Measurements from ENCODE around the gene WLS.
"Not testable (repeated sequence)": the region's sequence is repeated elsewhere in the genome, so short reads cannot be mapped to it uniquely, and the experiment has no call there.

The WLS gene

DNA sequence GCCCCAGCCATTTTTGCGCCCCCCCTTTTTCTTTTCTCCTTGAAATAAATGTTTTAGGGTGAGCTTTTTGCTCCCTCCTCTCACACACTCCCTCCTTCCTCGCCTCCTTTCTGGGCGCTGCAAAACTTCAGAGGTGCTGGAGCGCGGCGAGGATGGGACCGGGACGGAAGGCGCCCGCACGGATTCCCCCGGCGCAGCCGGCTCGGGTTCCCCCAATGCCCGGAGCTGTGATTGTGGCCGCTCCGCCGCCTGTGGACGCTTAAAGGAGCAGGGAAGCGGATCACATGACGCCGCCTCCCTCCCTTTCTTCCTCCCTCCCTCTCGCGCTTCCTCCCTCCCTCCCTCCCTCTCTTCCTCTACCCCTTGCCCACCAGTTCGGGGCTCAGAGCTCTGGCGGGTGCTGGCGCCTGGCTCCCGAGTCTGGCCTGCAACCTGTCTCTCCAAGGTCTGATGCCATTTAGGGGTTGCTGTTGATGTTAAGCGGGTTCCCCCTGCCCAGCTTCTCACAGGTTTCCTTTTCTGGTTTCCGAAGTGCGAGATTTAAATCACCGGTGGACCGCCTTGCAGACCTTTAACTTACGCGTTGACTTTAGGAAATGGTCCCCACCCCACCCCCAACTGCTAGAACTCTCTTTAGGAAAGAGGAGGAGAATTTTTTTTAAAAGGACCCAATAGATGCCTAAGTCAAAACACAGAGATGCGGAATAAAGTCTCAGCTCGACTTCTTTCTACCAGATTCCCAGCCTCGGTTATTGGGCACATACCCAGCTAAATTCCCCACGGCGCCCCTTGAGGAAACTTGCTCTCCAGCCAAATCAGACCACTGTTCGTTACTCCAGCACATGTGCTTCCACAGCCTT is at the start of gene WLS:
Gene WLS, minus strand, starts transcription at position 235 of the 860 bp plus-strand sequence. Its CDS starts 224 bp downstream, at position 11.
- DNase-seq (ENCODE audit: extremely low read depth in 1 of 2, low read depth in 1 of 2), result no peak

GRCh38 chr1:68280286-68280685 is 48.0 kb upstream of the WLS start:
- DNase-seq (ENCODE audit: extremely low read depth in 1 of 2, low read depth in 1 of 2), result no peak

- DNase-seq (ENCODE audit: extremely low read depth in 1 of 2, low read depth in 1 of 2), result no peak
These were observed 47.5 kb upstream of the WLS start for GRCh38 chr1:68279846-68280245.

GRCh38 chr1:68278221-68278620 is 45.9 kb upstream of the WLS start:
- DNase-seq (ENCODE audit: extremely low read depth in 1 of 2, low read depth in 1 of 2), result no peak

- DNase-seq (ENCODE audit: extremely low read depth in 1 of 2, low read depth in 1 of 2), result no peak
These were observed 44.1 kb upstream of the WLS start for GRCh38 chr1:68276448-68276847.

- DNase-seq (ENCODE audit: extremely low read depth in 1 of 2, low read depth in 1 of 2), result no peak
These were observed 41.2 kb upstream of the WLS start for GRCh38 chr1:68273530-68273929.

DNA sequence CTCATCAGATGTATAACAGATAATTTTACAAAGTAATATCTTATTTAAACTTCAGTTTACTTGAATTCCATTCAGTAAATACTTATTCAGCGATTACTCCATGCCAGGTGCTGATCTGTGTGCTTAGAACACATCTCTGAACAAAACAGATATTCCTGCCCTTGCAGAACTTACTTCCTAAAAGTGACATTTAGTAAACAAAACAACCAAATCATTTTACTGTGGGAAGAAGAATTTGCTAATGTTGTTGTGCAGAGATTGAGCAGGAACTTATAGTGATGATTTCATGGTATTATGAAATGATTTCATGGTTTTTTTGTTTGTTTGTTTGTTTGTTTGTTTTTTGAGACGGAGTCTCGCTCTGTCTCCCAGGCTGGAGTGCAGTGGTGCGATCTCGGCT is 39.3 kb upstream of the WLS start:
- DNase-seq (ENCODE audit: extremely low read depth in 1 of 2, low read depth in 1 of 2), result no peak

DNA sequence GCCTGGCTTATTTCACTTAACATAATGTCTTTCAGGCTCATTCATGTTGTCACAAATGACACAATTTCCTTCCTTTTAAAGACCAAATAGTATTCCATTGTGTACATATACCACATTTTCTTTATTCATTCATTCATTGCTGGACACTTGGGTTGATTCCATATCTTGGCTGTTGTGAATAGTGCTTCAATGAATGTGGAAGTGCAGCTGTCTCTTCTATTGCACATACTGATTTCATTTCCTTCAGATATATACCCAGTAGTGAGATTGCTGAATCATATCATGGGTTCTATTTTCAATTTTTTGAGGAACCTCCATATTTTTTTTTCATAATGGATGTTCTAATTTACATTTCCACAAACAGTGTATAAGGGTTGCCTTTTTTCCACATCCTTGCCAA is 38.6 kb upstream of the WLS start:
- no peak for DNase-seq (ENCODE audit: extremely low read depth in 1 of 2, low read depth in 1 of 2)

- no peak for DNase-seq (ENCODE audit: extremely low read depth in 1 of 2, low read depth in 1 of 2)
These were observed 37.5 kb upstream of the WLS start for GRCh38 chr1:68269637-68270430.

GRCh38 chr1:68268896-68269483 is 36.7 kb upstream of the WLS start:
- no peak for DNase-seq (ENCODE audit: extremely low read depth in 1 of 2, low read depth in 1 of 2)

GRCh38 chr1:68256824-68257223 is 24.5 kb upstream of the WLS start:
- not testable (repeated sequence) for DNase-seq (ENCODE audit: extremely low read depth in 1 of 2, low read depth in 1 of 2)

DNA sequence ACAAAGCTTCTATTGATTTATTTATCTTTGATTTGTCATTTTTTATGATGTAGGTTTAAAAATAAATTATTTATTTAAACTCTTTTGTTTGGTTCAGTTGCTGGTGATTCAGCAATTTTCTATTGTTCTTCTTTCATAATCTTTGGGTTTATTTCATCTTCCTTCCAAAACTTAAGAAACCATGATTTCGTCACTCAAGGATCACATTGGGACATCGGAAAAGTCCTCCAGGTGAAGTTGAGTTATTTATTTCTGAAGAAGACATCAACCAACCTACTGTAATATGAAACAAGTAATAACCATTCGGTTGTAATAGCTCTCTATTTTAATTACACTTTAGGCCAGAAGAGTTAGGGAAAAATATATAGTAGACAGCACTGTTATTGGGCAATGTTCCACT is 23.0 kb upstream of the WLS start:
- no peak for DNase-seq (ENCODE audit: extremely low read depth in 1 of 2, low read depth in 1 of 2)

- no peak for DNase-seq (ENCODE audit: extremely low read depth in 1 of 2, low read depth in 1 of 2)
These were observed 22.4 kb upstream of the WLS start for GRCh38 chr1:68254667-68255226.

- no peak for DNase-seq (ENCODE audit: extremely low read depth in 1 of 2, low read depth in 1 of 2)
These were observed 4.7 kb upstream of the WLS start for GRCh38 chr1:68237040-68237439.

GRCh38 chr1:68234094-68234493 is 1.8 kb upstream of the WLS start:
- DNase-seq (ENCODE audit: extremely low read depth in 1 of 2, low read depth in 1 of 2), result no peak

GRCh38 chr1:68233202-68233601 is 879 bp upstream of the WLS start:
- DNase-seq (ENCODE audit: extremely low read depth in 1 of 2, low read depth in 1 of 2), result no peak

DNA sequence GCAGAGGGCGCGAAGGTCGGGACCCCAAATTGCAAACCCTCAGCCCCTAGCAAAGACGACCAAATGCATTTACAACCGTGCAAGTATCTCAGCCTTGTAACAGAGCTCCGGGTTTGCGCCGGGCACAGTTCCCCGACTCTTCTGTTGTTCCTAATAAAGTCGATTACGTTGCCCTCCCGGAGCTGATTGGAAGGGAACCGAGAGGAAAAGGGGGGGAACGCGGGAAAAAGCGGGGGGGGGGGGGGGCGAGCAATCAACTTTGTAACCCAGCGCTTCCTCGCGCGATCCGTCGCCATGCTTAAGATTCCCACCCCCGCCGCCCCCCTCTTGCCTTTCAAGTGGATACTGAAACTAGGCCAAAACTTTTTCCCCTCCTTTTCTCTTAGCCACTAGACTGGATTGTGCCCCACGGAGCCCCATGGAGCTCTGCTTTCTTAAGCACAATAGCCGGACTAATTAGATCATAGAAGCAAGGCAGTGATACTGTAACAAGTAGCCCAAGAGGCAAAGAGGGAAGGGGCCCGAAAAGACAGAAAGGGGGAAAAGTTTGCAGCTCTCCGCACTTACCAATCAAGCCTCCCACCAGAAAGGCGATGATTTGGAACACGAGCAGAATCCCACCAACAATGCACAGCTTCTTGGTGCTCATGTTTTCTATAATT is 565 bp downstream of the WLS start:
- DNase-seq (ENCODE audit: extremely low read depth in 1 of 2, low read depth in 1 of 2), result no peak

DNA sequence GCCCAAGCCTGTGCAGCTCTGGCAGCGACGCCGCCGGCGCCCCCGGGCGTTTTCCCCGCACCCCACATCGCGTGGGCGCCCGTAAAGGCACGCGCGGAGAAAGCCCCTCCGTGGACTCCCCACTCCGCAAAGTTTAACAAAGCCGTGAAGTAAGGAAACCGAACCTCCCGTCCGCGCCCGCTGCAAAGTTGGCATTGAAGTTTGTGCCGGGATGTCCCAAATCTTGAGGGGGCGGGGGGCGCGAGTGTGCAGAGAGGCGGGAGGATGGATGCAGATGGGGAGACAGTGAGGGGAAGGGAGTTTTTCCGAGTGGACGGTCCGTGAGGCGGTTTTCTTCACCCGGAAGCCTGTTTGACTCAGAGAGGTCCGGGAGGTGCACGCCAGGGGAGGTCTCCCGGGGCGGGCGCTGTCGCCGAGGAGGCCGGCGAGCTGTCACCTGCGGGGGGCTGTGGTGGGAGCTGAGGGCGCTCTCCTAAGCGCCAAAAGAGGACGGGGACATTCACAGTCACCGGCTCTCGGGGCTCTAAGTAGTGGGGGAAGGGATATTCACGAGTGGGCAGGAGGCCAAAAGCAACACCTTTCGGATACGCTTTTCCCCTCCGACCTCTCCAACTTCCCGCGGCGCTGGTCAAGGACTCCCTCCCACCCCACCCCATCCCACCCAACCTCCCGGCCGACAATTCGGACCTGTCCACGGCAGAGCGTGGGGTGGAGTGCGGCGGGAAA is 1.3 kb downstream of the WLS start:
- no peak for DNase-seq (ENCODE audit: extremely low read depth in 1 of 2, low read depth in 1 of 2)

DNA sequence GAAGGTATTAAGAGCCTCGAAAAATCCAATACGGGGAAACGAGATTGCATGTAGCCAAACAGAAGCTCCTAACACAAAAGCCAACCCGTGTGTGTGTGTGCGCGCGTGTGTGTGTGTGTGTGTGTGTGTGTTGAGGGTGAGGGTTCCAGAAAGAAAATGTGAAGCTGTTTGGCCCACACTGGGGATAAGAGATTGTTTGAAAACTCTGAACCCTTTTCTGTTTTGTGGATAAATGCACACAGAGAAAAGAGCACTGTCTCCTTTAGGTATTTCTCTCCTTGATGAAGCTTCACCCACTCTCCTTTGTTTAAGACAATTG is 1.9 kb downstream of the WLS start:
- no peak for DNase-seq (ENCODE audit: extremely low read depth in 1 of 2, low read depth in 1 of 2)

Data from stimulated activated CD8-positive, alpha-beta memory T cell treated with anti-CD3 and anti-CD28 coated beads, Interleukin-7, amount 100 ng/mL, for 48 hours (primary cell).